Measurements from ENCODE around the gene SLC46A3.

DNA sequence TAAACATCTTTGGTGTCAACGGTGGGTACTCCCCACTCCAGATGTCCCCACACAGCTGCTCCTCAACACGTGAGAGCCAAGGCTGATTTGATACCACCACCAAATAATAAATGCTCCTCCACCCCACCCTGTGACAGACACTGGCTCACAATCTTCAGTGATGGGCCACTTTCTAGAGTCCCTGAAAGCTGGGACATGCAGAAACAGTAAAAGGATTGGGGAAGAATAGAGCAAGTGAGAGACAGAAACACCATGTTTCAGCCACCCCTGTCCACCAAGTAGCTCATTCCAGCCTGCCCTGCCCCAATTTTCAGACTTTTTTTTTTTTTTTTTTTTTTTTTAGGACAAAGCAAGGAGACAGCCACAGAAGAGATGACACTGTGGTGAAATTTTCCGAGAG, 1.6 kb downstream of the SLC46A3 start:
- TF ChIP-seq, protein P1, sequence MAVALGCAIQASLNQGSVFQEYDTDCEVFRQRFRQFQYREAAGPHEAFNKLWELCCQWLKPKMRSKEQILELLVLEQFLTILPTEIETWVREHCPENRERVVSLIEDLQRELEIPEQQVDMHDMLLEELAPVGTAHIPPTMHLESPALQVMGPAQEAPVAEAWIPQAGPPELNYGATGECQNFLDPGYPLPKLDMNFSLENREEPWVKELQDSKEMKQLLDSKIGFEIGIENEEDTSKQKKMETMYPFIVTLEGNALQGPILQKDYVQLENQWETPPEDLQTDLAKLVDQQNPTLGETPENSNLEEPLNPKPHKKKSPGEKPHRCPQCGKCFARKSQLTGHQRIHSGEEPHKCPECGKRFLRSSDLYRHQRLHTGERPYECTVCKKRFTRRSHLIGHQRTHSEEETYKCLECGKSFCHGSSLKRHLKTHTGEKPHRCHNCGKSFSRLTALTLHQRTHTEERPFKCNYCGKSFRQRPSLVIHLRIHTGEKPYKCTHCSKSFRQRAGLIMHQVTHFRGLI (tag by site-specific recombination; IDR thresholded peaks at IDR 0.05), result no peak
- TF ChIP-seq, protein P2, sequence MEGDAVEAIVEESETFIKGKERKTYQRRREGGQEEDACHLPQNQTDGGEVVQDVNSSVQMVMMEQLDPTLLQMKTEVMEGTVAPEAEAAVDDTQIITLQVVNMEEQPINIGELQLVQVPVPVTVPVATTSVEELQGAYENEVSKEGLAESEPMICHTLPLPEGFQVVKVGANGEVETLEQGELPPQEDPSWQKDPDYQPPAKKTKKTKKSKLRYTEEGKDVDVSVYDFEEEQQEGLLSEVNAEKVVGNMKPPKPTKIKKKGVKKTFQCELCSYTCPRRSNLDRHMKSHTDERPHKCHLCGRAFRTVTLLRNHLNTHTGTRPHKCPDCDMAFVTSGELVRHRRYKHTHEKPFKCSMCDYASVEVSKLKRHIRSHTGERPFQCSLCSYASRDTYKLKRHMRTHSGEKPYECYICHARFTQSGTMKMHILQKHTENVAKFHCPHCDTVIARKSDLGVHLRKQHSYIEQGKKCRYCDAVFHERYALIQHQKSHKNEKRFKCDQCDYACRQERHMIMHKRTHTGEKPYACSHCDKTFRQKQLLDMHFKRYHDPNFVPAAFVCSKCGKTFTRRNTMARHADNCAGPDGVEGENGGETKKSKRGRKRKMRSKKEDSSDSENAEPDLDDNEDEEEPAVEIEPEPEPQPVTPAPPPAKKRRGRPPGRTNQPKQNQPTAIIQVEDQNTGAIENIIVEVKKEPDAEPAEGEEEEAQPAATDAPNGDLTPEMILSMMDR (tag by site-specific recombination; IDR thresholded peaks at IDR 0.05), result no peak
- TF ChIP-seq, protein P3, sequence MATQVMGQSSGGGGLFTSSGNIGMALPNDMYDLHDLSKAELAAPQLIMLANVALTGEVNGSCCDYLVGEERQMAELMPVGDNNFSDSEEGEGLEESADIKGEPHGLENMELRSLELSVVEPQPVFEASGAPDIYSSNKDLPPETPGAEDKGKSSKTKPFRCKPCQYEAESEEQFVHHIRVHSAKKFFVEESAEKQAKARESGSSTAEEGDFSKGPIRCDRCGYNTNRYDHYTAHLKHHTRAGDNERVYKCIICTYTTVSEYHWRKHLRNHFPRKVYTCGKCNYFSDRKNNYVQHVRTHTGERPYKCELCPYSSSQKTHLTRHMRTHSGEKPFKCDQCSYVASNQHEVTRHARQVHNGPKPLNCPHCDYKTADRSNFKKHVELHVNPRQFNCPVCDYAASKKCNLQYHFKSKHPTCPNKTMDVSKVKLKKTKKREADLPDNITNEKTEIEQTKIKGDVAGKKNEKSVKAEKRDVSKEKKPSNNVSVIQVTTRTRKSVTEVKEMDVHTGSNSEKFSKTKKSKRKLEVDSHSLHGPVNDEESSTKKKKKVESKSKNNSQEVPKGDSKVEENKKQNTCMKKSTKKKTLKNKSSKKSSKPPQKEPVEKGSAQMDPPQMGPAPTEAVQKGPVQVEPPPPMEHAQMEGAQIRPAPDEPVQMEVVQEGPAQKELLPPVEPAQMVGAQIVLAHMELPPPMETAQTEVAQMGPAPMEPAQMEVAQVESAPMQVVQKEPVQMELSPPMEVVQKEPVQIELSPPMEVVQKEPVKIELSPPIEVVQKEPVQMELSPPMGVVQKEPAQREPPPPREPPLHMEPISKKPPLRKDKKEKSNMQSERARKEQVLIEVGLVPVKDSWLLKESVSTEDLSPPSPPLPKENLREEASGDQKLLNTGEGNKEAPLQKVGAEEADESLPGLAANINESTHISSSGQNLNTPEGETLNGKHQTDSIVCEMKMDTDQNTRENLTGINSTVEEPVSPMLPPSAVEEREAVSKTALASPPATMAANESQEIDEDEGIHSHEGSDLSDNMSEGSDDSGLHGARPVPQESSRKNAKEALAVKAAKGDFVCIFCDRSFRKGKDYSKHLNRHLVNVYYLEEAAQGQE (tag by site-specific recombination; IDR thresholded peaks at IDR 0.05), result no peak
- TF ChIP-seq, protein P4, sequence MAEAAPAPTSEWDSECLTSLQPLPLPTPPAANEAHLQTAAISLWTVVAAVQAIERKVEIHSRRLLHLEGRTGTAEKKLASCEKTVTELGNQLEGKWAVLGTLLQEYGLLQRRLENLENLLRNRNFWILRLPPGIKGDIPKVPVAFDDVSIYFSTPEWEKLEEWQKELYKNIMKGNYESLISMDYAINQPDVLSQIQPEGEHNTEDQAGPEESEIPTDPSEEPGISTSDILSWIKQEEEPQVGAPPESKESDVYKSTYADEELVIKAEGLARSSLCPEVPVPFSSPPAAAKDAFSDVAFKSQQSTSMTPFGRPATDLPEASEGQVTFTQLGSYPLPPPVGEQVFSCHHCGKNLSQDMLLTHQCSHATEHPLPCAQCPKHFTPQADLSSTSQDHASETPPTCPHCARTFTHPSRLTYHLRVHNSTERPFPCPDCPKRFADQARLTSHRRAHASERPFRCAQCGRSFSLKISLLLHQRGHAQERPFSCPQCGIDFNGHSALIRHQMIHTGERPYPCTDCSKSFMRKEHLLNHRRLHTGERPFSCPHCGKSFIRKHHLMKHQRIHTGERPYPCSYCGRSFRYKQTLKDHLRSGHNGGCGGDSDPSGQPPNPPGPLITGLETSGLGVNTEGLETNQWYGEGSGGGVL (tag by site-specific recombination; IDR thresholded peaks at IDR 0.05), result no peak
